ENCODE results near the gene DDX28. TPM values are rescaled to one million over a fixed set of nuclear protein-coding genes. Genes with fewer than 3 reads are reported as not detected.
A peak's percentile ranks its signal among the peaks of the same experiment; 100 is the strongest.

The DDX28 gene
- total and polyA plus RNA-seq, 3 donors from 2014 or later, result 18.6 to 19.9 (median 19.1) TPM

DNA sequence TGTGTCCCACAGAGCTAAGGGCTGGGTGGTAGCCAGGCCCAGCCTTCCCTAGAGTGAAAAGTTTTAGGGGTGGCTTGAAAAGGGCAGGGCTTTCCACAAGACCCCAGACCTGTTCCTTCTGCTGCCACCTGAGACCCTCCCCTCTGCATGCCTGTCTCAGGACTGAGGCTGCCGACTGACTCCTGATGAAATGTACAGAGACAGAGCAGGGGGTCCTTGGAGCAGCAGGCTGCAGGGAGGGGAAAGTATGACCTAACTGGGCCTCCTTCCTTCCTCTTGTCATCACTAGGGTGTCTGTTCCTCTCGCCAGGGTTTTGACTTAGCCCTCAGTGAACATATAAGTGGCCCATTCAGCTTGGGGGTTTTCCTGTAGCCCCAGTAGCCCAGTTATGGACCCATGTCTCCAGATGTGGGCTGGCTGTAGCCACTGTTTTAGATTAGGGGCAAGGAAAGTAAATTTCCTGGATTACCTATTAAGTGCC lies 47.3 kb upstream of the DDX28 start:
- TF ChIP-seq POLR2A (IDR thresholded peaks at IDR 0.05), result no peak
- no peak for TF ChIP-seq CTCF (IDR thresholded peaks at IDR 0.05)
- intact Hi-C loops (cut with DNase I; ENCODE audit: low total_unique reads), result no loop called here
- WGBS, 2 donors, result 75 to 100% methylated on average over 1 to 2 of the region's 2 CpGs

GRCh38 chr16:68069511-68070248 lies 46.6 kb upstream of the DDX28 start:
- TF ChIP-seq CTCF (IDR thresholded peaks at IDR 0.05) (no peak), POLR2A (IDR thresholded peaks at IDR 0.05) (no peak)
- no peaks in the 10 kb centered on the region for H3K9me3 ChIP-seq
- no peak overlapping the region for H3K4me3 ChIP-seq
- no peaks in the 10 kb centered on the region for H3K36me3 ChIP-seq (ENCODE audit: low read depth, missing control alignments)
- intact Hi-C loops (cut with DNase I; ENCODE audit: low total_unique reads), result no loop called here
- WGBS, 2 donors, result 70 to 72% methylated on average over 7 of the region's 7 CpGs
- peak; percentile 73 for DNase-seq
- H3K27ac ChIP-seq, result no peak overlapping the region
- H3K27me3 ChIP-seq, result no peaks in the 10 kb centered on the region
- H3K4me1 ChIP-seq, result peaks cover 41% of the 10 kb centered on the region

More for the DNA sequence above, 47.3 kb upstream of the DDX28 start:
- Histone ChIP-seq H3K27me3 (no peaks in the 10 kb centered on the region), H3K4me1 (peaks cover 36% of the 10 kb centered on the region), H3K27ac (no peak overlapping the region), H3K4me3 (no peak overlapping the region), H3K9me3 (no peaks in the 10 kb centered on the region), H3K36me3 (ENCODE audit: low read depth, missing control alignments) (no peaks in the 10 kb centered on the region)
- DNase-seq, result no peak

DNA sequence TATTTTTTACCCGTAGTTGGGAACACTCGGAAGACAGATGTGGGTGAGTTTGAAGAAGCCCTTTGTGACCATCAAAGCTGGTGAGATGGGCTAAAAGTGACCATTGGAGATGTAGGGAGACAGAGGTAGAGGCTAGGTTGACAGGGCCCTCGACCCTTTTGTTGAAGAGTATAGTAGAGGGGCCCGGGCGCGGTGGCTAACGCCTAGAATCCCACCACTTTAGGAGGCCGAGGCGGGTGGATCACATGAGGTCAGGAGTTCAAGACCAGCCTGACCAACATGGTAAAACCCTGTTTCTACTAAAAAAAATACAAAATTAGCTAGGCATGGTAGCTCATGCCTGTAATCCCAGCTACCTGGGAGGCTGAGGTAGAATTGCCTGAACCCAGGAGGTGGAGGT lies 45.9 kb upstream of the DDX28 start:
- H3K4me3 ChIP-seq, result no peak overlapping the region
- TF ChIP-seq CTCF (IDR thresholded peaks at IDR 0.05), result no peak
- intact Hi-C loops (cut with DNase I; ENCODE audit: low total_unique reads), result no loop called here
- peaks cover 41% of the 10 kb centered on the region for H3K4me1 ChIP-seq
- no peaks in the 10 kb centered on the region for H3K9me3 ChIP-seq
- H3K27ac ChIP-seq, result no peak overlapping the region
- H3K27me3 ChIP-seq, result no peaks in the 10 kb centered on the region
- 91 to 97% methylated on average over 9 of the region's 9 CpGs for WGBS, 2 donors
- no peak for DNase-seq
- no peaks in the 10 kb centered on the region for H3K36me3 ChIP-seq (ENCODE audit: low read depth, missing control alignments)

GRCh38 chr16:68066763-68067162 lies 43.7 kb upstream of the DDX28 start:
- Histone ChIP-seq H3K9me3 (no peaks in the 10 kb centered on the region), H3K27me3 (no peaks in the 10 kb centered on the region), H3K4me3 (no peak overlapping the region), H3K4me1 (peaks cover 33% of the 10 kb centered on the region), H3K27ac (peak overlapping the region in 1 of 2 donors; percentile 36), H3K36me3 (ENCODE audit: low read depth, missing control alignments) (no peaks in the 10 kb centered on the region)
- TF ChIP-seq CTCF (IDR thresholded peaks at IDR 0.05), result no peak
- TF ChIP-seq POLR2A (IDR thresholded peaks at IDR 0.05), result no peak
- DNase-seq, result no peak
- intact Hi-C loops (cut with DNase I; ENCODE audit: low total_unique reads), result no loop called here
- 64 to 71% methylated on average over 1 of the region's 1 CpG for WGBS, 2 donors

All from testis (tissue), 3 donors.